ENCODE results near the gene ASPM. TPM values are rescaled to one million over a fixed set of nuclear protein-coding genes. Genes with fewer than 3 reads are reported as not detected.

Gene ASPM, protein sequence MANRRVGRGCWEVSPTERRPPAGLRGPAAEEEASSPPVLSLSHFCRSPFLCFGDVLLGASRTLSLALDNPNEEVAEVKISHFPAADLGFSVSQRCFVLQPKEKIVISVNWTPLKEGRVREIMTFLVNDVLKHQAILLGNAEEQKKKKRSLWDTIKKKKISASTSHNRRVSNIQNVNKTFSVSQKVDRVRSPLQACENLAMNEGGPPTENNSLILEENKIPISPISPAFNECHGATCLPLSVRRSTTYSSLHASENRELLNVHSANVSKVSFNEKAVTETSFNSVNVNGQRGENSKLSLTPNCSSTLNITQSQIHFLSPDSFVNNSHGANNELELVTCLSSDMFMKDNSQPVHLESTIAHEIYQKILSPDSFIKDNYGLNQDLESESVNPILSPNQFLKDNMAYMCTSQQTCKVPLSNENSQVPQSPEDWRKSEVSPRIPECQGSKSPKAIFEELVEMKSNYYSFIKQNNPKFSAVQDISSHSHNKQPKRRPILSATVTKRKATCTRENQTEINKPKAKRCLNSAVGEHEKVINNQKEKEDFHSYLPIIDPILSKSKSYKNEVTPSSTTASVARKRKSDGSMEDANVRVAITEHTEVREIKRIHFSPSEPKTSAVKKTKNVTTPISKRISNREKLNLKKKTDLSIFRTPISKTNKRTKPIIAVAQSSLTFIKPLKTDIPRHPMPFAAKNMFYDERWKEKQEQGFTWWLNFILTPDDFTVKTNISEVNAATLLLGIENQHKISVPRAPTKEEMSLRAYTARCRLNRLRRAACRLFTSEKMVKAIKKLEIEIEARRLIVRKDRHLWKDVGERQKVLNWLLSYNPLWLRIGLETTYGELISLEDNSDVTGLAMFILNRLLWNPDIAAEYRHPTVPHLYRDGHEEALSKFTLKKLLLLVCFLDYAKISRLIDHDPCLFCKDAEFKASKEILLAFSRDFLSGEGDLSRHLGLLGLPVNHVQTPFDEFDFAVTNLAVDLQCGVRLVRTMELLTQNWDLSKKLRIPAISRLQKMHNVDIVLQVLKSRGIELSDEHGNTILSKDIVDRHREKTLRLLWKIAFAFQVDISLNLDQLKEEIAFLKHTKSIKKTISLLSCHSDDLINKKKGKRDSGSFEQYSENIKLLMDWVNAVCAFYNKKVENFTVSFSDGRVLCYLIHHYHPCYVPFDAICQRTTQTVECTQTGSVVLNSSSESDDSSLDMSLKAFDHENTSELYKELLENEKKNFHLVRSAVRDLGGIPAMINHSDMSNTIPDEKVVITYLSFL (N-terminal part only)
- 5.1 and 5.6 TPM in 2 replicates for total RNA-seq

GRCh38 chr1:197146101-197147095 is at the start of gene ASPM:
TSS of gene ASPM (minus strand) at chr1:197146669. CDS start at chr1:197146437, 232 bp downstream.
- H3K4me3 ChIP-seq (ENCODE audit: insufficient read depth, low read length) = peak within 1 kb of the TSS; percentile 92
- DNase-seq (ENCODE audit: insufficient read length, low spot score, missing footprints) = peak; percentile 95
- peaks cover 48% of the 10 kb centered on the region for H3K79me2 ChIP-seq (ENCODE audit: insufficient read depth, low read length)
- TF ChIP-seq CTCF (IDR thresholded peaks at IDR 0.05; ENCODE audit: extremely low read depth, low read depth, low read length) = no peak
- H3K27me3 ChIP-seq (ENCODE audit: insufficient read depth, low read length) = no peaks in the 10 kb centered on the region
- H3K9me3 ChIP-seq (ENCODE audit: low read depth, low read length) = no peaks in the 10 kb centered on the region
- H3K4me1 ChIP-seq (ENCODE audit: insufficient read depth, low read length) = peaks cover 7% of the 10 kb centered on the region
- H3K27ac ChIP-seq (ENCODE audit: low read depth, low read length) = peak within 1 kb of the TSS; percentile 87
- no peaks in the 10 kb centered on the region for H3K36me3 ChIP-seq (ENCODE audit: insufficient read depth, low read length)
- H4K20me1 ChIP-seq (ENCODE audit: insufficient read depth, low read length) = no peaks in the 10 kb centered on the region
- peak within 1 kb of the TSS; percentile 98 for H2AFZ ChIP-seq (ENCODE audit: low read length)
- H3K4me2 ChIP-seq (ENCODE audit: insufficient read depth, low read length) = peak within 1 kb of the TSS; percentile 86

- peaks cover 28% of the 10 kb centered on the region for H3K4me1 ChIP-seq (ENCODE audit: insufficient read depth, low read length)
- H3K4me2 ChIP-seq (ENCODE audit: insufficient read depth, low read length) = peak overlapping the region; percentile 73
- no peaks in the 10 kb centered on the region for H4K20me1 ChIP-seq (ENCODE audit: insufficient read depth, low read length)
- H3K27me3 ChIP-seq (ENCODE audit: insufficient read depth, low read length) = no peaks in the 10 kb centered on the region
- H3K9me3 ChIP-seq (ENCODE audit: low read depth, low read length) = no peaks in the 10 kb centered on the region
- no peak for TF ChIP-seq CTCF (IDR thresholded peaks at IDR 0.05; ENCODE audit: extremely low read depth, low read depth, low read length)
- peak overlapping the region; percentile 76 for H3K27ac ChIP-seq (ENCODE audit: low read depth, low read length)
- DNase-seq (ENCODE audit: insufficient read length, low spot score, missing footprints) = no peak
- H2AFZ ChIP-seq (ENCODE audit: low read length) = no peak overlapping the region
- H3K4me3 ChIP-seq (ENCODE audit: insufficient read depth, low read length) = peak overlapping the region; percentile 32
- peaks cover 74% of the 10 kb centered on the region for H3K79me2 ChIP-seq (ENCODE audit: insufficient read depth, low read length)
- peaks cover 9% of the 10 kb centered on the region for H3K36me3 ChIP-seq (ENCODE audit: insufficient read depth, low read length)
These were observed 48.6 kb upstream of the ASPM start for GRCh38 chr1:197195100-197195499.

DNA sequence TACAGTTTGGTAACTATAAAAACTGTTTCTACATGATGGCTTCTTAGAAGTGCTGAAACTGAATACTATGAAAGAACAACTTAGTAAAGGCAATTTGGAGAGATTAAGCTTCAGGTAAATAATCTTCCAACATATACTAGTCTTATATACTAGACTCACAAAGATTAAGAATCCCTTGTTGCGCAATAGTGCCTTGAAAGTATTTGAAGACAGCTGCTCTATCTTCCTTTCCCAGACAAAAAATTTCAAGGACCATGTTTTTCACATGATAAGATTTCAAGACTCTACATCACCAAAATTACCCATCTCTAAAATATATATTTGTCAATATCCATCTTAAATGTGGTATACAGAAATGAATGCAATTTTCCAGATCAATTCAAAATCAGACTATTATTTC is 37.7 kb upstream of the ASPM start:
- no peak for DNase-seq (ENCODE audit: insufficient read length, low spot score, missing footprints)
- Histone ChIP-seq H3K79me2 (ENCODE audit: insufficient read depth, low read length) (peaks cover 33% of the 10 kb centered on the region), H3K27ac (ENCODE audit: low read depth, low read length) (no peak overlapping the region), H3K4me2 (ENCODE audit: insufficient read depth, low read length) (no peak overlapping the region), H2AFZ (ENCODE audit: low read length) (no peak overlapping the region), H3K27me3 (ENCODE audit: insufficient read depth, low read length) (no peaks in the 10 kb centered on the region), H3K36me3 (ENCODE audit: insufficient read depth, low read length) (peaks cover 58% of the 10 kb centered on the region), H3K9me3 (ENCODE audit: low read depth, low read length) (no peaks in the 10 kb centered on the region), H4K20me1 (ENCODE audit: insufficient read depth, low read length) (no peaks in the 10 kb centered on the region), H3K4me1 (ENCODE audit: insufficient read depth, low read length) (peaks cover 12% of the 10 kb centered on the region), H3K4me3 (ENCODE audit: insufficient read depth, low read length) (no peak overlapping the region)
- no peak for TF ChIP-seq CTCF (IDR thresholded peaks at IDR 0.05; ENCODE audit: extremely low read depth, low read depth, low read length)

Data from osteoblast (primary cell).